WTC11 (cell line): Measurements from ENCODE around the gene CLEC4E.

ENCODE experiments used
- ATF3 ChIP-seq: sonication (generic); formaldehyde crosslinking; conservative IDR thresholded peaks from 2 replicates; pipeline ENCODE4 v1.8.1; 2022; ENCODE audit warnings: mild to moderate bottlenecking, missing genetic modification reagents
- E2F4 ChIP-seq: sonication (generic); formaldehyde crosslinking; IDR thresholded peaks from 2 replicates; pipeline ENCODE4 v1.8.1; 2022; ENCODE audit warnings: low read depth, mild to moderate bottlenecking, moderate library complexity, missing genetic modification reagents, borderline replicate concordance
- HMGXB4 ChIP-seq: sonication (generic); formaldehyde crosslinking; IDR thresholded peaks from 2 replicates; pipeline ENCODE4 v1.8.1; 2023; ENCODE audit warnings: mild to moderate bottlenecking, moderate library complexity, missing genetic modification reagents
- NFYB ChIP-seq: sonication (generic); formaldehyde crosslinking; conservative IDR thresholded peaks from 2 replicates; pipeline ENCODE4 v1.8.0; 2022; ENCODE audit warnings: low read depth, missing genetic modification reagents
- NR1H2 ChIP-seq: sonication (generic); formaldehyde crosslinking; IDR thresholded peaks from 2 replicates; pipeline ENCODE4 v1.9.0; 2021; ENCODE audit warnings: mild to moderate bottlenecking, moderate library complexity, missing genetic modification reagents

- TF ChIP-seq NFYB (CRISPR knock-in tag) (no peak), NR1H2 (CRISPR knock-in tag) (no peak), E2F4 (CRISPR knock-in tag) (no peak), HMGXB4 (CRISPR knock-in tag) (no peak), ATF3 (CRISPR knock-in tag) (no peak)
Observed at GRCh38 chr12:8519171-8519570, 21.5 kb downstream of the CLEC4E start.
